GM19351 (cell line): ENCODE results near the gene CRY1.

Experiments used
- ATAC-seq: cut with Tn5 transposase; IDR thresholded peaks from one replicate; pipeline ENCODE4 v1.9.1; 2021; ENCODE audit warnings: mild to moderate bottlenecking, moderate library complexity; ENCODE audit not compliant: unreplicated experiment

CRY1 gene

DNA sequence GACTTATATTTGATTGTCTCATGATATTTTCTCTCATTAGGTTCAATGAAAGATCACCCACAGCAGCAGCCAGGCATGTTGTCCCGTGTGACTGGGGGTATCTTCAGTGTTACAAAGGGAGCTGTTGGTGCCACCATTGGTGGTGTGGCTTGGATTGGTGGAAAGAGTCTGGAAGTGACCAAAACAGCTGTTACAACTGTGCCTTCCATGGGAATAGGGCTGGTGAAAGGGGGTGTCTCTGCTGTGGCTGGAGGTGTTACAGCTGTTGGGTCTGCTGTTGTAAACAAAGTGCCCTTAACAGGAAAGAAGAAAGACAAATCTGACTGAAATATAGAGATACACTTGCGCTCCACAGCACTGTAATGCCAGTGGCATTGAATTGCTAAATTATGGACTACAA is 122.3 kb downstream of the CRY1 start:
- ATAC-seq: no peak

DNA sequence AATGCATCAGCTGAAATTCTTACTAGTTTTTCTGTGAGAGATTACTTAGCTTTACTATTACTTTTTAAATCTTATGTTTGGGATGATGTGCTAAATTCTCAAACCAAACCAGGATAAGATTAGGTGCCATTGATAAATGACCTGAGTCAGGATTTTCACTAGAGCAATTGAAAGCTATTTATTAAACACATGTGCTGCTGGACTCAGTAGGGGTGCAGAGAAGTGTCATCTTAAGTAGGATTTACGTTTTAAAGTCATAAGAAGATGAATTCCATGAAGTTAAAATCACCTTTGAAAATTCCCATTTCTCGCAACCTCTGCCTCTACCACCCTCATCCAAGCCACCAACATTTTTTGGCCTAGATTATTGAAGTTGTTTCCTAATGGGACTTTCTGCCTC is 128.8 kb downstream of the CRY1 start:
- no peak for ATAC-seq

DNA sequence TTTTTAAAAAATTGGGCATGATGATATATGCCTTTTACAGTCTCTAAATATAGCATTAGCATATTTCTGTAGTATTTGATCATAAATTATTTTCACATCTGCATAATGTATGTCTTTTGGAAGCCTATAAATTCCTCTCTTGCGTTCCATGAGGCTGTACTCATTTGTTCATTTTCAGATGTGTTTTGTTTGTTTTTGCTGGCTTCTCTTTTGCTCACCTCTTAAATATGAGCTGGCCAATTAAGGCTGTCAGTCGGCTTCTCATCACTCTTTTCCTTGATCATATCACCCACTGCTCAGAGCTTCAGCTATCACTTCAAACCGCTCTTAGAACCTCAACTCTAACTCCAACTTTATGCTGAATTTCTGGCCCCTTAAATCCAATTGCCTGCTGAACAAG is 131.1 kb downstream of the CRY1 start:
- no peak for ATAC-seq

DNA sequence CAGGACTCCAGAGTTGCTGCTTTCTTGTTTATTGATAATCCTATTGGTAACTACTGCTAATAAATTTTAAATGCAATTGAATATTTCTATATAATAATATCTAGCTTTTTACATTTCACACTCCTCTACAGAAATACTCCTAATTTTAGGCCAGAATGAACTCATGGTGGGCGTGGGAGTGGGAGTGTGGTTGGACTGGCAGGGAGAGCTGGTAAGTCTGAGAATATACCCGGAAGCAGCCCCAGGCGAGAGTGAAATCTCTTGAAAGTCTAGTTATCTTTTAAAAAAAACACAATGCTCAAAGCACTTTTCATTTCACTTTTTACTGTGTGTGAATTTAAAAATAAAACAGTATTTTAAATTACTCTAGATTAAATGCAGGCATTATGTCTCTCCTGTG is 132.9 kb downstream of the CRY1 start:
- ATAC-seq: no peak

DNA sequence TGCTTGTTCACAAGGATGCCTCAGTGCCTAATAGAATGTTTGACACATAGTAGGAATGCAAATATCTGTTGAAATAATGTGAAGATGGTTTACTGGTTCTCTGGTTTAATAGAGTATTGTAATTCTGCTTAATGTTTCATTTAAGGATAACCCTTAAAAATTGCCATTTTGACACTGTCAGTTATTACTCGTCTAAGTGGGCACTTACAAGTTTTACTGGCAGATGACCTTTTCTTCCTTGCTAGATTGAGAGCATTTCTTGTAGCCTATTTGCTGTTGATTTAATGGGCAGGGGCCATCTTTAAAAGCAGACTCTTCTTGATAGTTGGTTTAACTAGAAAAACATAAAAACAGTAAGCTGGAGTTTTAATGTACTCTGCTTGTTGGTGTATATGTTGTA is 135.8 kb downstream of the CRY1 start:
- no peak for ATAC-seq

DNA sequence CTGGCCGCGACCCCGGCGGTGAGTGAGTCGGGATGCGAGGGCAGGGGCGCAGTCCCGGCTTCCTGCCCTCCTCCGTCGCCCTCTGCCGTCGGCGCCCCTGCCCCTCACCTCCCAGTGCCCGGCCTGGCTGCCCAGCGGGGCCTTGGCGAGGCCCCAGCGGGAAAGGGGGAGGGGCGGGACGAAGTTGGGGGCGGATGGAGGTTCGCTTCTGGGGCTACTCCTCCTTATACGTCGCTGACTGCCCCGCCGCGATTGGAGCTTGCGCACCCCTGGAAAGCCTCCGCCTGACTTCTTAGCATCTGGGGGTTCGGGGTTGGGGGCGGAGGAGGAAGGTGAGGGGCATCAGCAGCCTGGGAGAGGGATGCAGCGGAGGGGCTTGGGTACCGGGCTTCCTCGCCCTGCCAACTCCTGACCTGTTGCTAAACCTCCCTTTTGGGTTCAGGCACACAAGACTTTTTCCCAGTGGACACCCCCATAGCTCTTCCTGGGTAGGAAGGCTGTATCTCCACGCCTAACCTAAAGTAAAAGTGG is 137.2 kb downstream of the CRY1 start:
- ATAC-seq: peak; percentile 41

DNA sequence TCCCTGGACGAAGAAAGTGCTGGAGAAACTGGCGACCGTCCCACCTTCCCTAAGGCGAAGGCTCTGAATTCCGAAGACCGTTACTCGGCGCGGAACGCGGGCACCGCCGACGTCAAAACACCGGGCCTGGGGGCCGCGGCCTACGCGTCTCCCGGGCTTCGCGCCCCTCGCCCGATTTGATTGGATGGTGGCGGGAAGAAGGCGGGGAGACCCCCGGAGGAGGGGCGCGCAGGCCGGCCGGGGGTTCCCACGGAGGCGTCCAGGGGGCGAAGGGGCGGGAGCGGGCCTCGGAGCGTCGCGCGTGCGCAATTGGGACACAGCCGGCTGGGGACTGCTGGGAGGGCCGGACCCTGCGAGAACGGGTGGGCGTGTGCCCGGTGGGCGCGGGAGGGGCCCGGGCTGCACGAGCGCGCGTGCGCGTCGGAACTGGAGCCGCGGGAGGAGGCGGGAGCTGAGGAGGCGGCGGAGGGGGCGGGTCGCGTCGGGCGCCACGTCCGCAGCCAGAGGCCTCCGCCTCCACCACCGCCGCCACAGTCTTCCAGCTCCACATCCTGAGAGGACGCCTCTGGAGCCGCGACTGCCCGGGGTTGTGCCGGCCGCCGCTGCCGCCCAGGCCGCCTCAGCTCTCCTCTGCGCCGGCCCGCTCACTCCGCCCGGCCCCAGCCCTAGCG is 137.8 kb downstream of the CRY1 start, which contains the start of gene TMEM263:
TSS of gene TMEM263 (plus strand) at position 531 of the 671 bp plus-strand sequence. CDS start 11,210 bp downstream, outside the sequence.
- peak; percentile 74 for ATAC-seq

DNA sequence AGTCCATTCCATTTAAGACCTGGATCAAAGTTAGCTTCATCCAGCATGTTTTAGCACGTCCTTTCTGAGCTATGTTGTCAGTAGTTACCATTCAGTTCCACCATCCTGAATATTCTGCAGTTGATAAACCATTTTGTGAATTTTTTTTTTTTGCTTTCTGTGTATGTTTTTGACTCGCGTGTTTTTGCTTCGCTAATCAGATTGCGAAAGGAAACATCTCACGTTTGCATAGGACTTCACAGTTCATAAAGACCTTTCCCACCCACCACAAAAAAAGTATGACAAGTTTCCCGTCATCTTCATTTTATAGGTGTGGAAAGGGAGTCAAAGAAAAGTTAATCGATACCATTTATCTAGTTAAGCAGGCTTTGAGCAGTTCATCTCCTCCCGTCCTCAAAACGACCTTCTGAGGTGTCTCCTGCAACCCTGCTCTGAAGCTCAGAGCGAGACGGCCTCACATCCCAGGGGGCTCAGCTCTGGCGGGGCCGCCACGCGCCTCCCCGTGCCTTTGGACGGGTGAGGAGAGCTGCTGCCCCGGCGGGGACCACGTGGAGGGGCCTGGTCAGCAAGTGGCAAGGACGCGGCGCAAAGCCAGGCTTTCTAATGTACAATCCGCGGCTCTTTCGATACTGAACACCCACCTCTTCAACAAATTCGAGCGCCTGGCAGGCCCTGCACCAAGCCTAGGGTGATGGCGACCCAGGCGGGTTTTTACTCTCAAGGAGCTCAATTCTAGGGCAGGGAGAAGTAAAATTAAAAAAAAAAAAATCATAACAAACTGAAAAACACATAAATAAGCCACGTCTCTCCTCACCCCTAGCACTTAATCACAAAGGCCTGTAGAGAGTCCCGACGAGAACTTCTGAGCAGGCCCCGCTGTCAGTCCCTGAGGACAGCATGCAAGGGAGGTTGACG is 138.6 kb downstream of the CRY1 start:
- no peak for ATAC-seq

DNA sequence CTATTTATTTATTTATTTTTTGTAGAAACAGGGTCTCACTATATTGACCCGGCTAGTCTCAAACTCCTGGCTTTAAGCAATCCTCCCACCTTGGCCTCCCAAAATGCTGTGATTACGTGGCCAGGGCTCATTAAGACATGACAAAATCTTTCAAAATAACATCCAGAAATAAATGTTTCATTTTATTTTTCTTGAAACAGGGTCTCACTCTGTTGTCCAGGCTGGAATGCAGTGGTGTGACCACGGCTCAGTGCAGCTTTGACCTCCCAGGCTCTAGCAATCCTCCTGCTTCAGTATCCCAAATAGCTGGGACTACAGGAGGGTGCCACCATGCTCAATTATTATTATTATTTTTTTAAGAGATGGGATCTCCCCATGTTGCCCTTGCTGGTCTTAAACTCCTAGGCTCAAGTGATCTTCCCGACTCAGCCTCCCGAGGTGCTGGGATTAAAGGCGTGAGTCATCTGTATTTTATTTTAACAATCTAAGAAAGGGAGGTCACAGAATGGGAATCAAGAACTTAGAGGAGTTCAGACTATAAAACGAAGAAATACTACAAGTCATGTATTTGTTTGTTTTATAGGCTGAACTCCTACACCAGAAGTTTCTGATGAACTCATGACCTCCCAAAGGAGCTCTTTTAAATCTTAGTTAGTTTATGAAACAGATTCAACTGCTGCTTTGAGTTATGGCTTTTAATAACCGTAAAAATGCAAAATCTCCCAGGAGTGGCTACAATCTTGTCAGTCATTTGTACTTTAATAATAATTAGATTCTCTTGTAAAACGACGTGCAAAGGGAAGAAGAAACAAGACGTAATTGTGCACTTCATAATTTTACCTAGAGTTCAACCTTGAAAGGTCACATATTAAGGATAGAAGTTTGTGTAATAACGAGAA is 139.7 kb downstream of the CRY1 start:
- no peak for ATAC-seq

DNA sequence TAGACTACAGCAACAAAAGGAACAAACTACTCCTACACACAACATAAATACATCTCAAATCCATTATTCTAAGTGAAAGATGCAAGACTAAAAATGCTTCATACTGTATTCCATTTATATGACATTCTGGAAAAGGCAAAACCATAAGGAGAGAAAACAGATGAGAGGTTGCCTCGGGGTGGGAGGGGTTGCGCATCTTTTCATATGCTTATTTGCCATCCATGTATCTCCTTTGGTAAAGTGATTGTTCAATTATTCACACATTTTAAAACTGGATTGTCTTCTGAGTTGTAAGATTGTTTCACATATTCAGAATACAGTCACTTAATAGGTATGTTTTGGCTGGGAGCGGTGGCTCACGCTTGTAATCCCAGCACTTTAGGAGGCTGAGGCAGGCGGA is 142.8 kb downstream of the CRY1 start:
- ATAC-seq: no peak

DNA sequence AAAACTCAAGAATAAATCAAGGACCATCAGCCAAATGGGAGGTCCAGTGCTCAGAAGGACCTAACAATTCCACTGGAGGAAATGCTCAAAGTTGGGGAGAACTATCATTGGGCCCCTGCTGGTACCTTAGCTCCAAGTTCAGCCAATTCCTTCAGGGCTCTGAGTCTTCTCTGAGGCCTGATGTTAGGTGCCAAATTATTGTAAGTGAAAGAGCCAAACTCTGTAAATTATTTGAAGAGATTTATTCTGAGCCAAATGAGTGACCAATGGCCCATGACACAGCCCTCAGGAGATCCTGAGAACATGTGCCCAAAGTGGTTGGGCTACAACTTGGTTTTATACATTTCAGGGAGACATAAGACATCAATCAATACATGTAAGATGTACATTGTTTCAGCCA is 145.9 kb downstream of the CRY1 start:
- no peak for ATAC-seq

DNA sequence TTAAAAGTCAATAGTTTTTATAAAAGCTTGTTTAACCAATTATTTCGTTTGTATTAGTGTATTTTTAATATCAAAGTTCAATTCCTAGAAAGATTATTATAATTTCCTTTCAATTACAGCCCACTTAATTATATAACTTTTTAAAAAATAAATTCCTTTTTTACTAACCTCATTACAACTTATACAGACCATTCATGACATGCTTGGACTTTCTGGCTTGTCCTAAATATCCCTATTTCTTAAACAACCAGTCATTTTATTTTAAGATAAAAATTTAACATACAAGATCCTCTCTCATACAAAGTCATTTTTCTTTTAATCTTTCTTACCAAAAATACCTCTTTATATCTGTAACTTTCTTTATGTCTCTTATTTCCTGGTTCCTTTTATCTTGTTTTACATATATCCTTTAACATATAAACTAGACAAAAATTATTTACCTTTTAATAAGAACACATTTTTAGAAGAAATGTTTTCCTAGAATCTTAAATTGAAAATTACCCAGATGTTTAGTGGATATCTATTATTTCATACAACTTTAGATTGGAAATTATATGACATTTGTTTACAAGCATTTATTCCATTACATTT is 148.0 kb downstream of the CRY1 start:
- no peak for ATAC-seq

DNA sequence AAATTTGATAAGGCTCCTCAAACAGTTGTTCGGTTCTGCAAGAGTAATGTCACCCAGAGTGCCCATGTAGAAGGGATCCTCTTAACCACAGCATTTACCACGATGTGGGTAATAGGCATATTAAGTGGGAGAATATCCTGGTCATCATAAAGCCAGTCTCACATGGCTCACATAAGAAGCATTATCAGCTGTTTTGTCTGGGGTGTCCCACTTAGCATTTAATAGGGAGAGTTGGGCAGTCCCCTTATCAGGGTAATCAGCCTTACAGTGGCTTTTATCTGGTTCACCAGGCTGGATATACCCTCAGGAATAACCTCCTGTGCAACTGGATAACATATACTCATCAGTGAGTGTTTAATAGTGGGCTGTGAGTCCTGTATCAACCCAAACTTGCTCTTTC is 150.6 kb downstream of the CRY1 start:
- no peak for ATAC-seq

DNA sequence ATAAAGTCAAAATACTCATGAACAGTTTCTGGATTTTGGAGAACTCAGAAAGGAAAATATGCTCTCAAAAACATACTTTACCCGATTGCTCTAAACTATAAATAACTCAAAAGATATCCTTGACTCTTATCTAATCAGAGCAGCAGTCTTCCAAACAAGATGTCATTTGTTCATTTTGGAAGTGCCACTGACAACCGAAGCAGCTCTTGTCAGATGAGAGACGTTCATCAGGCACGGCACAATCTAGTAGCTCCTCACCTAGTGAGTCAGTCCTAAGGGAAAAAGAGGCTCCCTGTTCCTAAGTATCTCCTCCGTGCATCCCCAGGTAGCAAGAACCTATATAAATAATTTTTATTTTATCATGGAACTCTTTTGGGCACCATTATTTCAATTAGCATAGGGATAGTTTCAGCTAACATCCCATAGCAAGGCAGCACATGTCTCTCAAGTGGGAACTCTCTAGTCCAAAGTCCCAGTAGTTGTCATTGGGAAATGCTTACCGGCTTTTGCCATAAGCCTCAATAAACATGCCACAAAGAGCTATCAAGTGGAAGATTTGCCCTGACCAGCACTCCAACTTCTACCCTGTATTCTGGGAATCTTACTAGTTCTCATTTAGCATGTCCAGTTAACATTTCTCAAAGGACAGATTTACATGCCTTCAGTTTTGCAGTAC is 151.7 kb downstream of the CRY1 start:
- ATAC-seq: no peak
